ENCODE measurements around the gene HNRNPF.

Gene HNRNPF

GRCh38 chr10:43360086-43360485, 48.9 kb downstream of the HNRNPF start:
- Mint-ChIP-seq H3K27me3 (no peaks in the 10 kb centered on the region), H3K4me1 (ENCODE audit: low read depth) (peaks cover 34% of the 10 kb centered on the region), H3K4me3 (peak overlapping the region; percentile 99), H3K27ac (peak overlapping the region; percentile 93), H3K36me3 (peaks cover 5% of the 10 kb centered on the region), H3K9me3 (ENCODE audit: low read depth) (no peaks in the 10 kb centered on the region)

- Mint-ChIP-seq H3K36me3 (peaks cover 5% of the 10 kb centered on the region), H3K27ac (peak overlapping the region; percentile 34), H3K4me1 (ENCODE audit: low read depth) (peaks cover 17% of the 10 kb centered on the region), H3K9me3 (ENCODE audit: low read depth) (no peaks in the 10 kb centered on the region), H3K4me3 (no peak overlapping the region), H3K27me3 (no peaks in the 10 kb centered on the region)
These were observed 53.1 kb downstream of the HNRNPF start for GRCh38 chr10:43355749-43356371.

DNA sequence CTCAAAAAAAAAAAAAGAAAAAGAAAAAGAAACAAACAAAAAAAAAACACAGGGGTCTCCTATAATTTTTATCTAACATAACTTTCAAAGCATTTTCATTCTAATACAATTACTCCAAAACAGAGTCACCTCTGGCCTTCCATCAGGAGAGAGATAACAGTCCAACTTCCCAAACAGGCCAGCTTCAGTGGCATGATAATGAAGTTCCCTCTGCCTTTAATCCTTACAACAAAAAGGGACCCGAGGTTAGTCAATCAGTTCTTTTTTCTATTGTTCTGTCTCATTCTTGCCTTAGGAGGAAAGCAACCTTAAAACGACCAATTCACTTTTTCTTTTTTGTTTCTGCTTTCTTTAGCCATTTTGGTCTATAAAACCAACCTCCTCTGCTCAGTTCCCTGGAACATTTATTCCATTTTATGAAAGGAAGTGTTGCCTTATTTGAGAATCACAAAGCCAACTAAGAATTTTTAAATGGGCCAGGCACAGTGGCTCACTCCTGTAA, 54.1 kb downstream of the HNRNPF start:
- peaks cover under 1% of the 10 kb centered on the region for H3K36me3 Mint-ChIP-seq
- H3K27me3 Mint-ChIP-seq: no peaks in the 10 kb centered on the region
- no peaks in the 10 kb centered on the region for H3K9me3 Mint-ChIP-seq (ENCODE audit: low read depth)
- H3K4me3 Mint-ChIP-seq: no peak overlapping the region
- peaks cover 13% of the 10 kb centered on the region for H3K4me1 Mint-ChIP-seq (ENCODE audit: low read depth)
- no peak overlapping the region for H3K27ac Mint-ChIP-seq

DNA sequence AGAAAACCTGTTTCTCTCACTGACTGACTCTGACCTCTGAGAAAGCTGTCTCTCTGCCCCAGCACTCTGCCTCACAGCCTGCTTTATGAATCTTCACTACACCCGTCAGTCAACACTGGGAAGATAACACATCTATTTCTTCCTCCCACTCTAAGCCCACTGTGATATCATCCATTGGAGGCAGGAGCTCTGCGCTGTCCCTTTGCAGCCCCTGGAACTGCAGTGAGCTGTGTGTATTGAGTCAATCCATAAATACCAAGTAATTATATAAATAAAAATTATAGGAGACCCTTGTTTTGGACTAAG, 54.7 kb downstream of the HNRNPF start:
- no peaks in the 10 kb centered on the region for H3K9me3 Mint-ChIP-seq (ENCODE audit: low read depth)
- peaks cover 12% of the 10 kb centered on the region for H3K4me1 Mint-ChIP-seq (ENCODE audit: low read depth)
- H3K4me3 Mint-ChIP-seq: no peak overlapping the region
- no peak overlapping the region for H3K27ac Mint-ChIP-seq
- no peaks in the 10 kb centered on the region for H3K36me3 Mint-ChIP-seq
- H3K27me3 Mint-ChIP-seq: no peaks in the 10 kb centered on the region

DNA sequence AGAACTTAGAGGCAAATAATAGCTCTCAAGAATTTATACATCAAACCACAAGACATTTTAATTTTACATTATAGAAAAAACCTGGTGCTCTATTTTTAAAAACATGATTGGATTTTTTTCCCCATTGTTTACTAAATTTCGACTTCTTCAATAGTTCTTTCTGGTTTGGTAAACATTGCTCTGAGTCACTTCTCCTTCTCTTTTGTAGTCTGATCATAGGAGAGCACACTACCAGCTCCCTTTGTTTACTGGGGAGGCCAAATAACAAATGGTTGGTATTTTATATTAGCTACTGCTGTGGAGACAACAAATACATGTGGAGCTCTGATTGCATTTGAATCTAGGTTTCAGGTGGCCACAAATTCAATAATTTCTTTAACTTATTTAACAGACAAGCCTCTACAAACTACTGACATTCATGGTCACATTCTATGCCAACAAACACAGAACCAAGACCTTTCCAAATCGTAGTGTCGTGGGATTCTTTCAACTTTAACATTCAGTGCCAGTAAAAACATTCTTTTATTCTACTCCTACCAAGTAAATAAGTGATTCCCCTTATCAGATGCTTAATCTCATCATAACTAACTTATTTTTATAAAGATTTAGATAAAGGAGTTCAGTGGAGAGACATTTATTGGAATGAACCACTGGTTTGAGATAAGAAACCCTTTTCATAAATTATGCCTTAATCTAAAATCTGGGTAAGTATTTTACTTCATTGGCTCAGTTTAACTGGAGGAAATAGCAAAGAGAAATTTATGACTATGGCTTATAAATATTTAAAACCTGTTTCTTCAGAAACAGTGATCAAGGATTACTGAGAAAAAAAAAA, 55.3 kb downstream of the HNRNPF start:
- H3K4me1 Mint-ChIP-seq (ENCODE audit: low read depth): peaks cover 13% of the 10 kb centered on the region
- no peaks in the 10 kb centered on the region for H3K36me3 Mint-ChIP-seq
- no peak overlapping the region for H3K4me3 Mint-ChIP-seq
- H3K27ac Mint-ChIP-seq: no peak overlapping the region
- no peaks in the 10 kb centered on the region for H3K9me3 Mint-ChIP-seq (ENCODE audit: low read depth)
- H3K27me3 Mint-ChIP-seq: peaks cover under 1% of the 10 kb centered on the region

DNA sequence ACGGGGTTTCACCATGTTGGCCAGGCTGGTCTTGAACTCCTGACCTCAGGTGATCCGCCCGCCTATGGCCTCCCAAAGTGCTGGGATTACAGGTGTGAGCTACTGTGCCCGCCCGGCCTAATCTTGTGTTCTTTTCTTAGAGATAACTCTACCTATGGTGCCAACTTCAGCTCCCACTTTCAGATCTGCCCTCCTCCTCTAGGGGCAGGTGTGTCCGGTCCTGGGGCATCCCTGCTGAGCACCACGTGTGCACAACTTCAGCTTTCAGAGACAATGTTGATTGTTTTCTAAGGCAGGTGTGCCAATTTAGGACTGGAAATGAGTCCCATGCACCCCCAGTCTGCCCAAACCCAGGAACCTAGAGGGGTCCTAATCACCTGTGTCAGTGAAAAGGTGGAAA, 56.0 kb downstream of the HNRNPF start:
- H3K9me3 Mint-ChIP-seq (ENCODE audit: low read depth): no peaks in the 10 kb centered on the region
- no peak overlapping the region for H3K4me3 Mint-ChIP-seq
- H3K4me1 Mint-ChIP-seq (ENCODE audit: low read depth): peaks cover 21% of the 10 kb centered on the region
- no peaks in the 10 kb centered on the region for H3K36me3 Mint-ChIP-seq
- no peak overlapping the region for H3K27ac Mint-ChIP-seq
- peaks cover 2% of the 10 kb centered on the region for H3K27me3 Mint-ChIP-seq

DNA sequence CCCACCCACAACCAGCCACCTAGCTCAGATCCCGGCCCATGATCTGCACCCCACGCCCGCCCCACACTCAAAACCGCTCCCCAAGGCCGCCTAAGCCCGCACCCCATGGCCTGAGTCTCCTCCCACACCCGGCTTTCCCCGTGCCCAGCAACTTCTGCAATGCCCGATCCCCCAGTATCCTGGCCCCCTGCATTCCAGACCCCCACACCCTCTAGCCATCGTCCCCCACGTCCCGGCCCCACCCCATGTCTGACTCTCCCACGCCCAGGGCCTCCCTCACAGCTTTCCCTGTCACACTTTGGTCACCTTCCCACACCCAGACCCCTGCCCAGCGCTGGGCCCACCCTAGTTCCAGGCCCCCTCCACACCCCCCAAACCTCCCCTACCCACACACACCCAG, 57.7 kb downstream of the HNRNPF start:
- peaks cover 22% of the 10 kb centered on the region for H3K4me1 Mint-ChIP-seq (ENCODE audit: low read depth)
- no peak overlapping the region for H3K4me3 Mint-ChIP-seq
- H3K36me3 Mint-ChIP-seq: no peaks in the 10 kb centered on the region
- H3K27ac Mint-ChIP-seq: no peak overlapping the region
- no peaks in the 10 kb centered on the region for H3K9me3 Mint-ChIP-seq (ENCODE audit: low read depth)
- peaks cover 2% of the 10 kb centered on the region for H3K27me3 Mint-ChIP-seq

- H3K4me1 Mint-ChIP-seq (ENCODE audit: low read depth): peaks cover 16% of the 10 kb centered on the region
- no peaks in the 10 kb centered on the region for H3K9me3 Mint-ChIP-seq (ENCODE audit: low read depth)
- no peaks in the 10 kb centered on the region for H3K36me3 Mint-ChIP-seq
- H3K27ac Mint-ChIP-seq: no peak overlapping the region
- H3K4me3 Mint-ChIP-seq: peak overlapping the region; percentile 32
- H3K27me3 Mint-ChIP-seq: peaks cover 2% of the 10 kb centered on the region
These were observed 58.3 kb downstream of the HNRNPF start for GRCh38 chr10:43350686-43351085.

GRCh38 chr10:43350156-43350555, 58.8 kb downstream of the HNRNPF start:
- Mint-ChIP-seq H3K4me3 (no peak overlapping the region), H3K4me1 (ENCODE audit: low read depth) (peaks cover 15% of the 10 kb centered on the region), H3K27me3 (peaks cover 2% of the 10 kb centered on the region), H3K27ac (no peak overlapping the region), H3K36me3 (no peaks in the 10 kb centered on the region), H3K9me3 (ENCODE audit: low read depth) (no peaks in the 10 kb centered on the region)

- no peak overlapping the region for H3K4me3 Mint-ChIP-seq
- H3K27me3 Mint-ChIP-seq: peaks cover 2% of the 10 kb centered on the region
- H3K9me3 Mint-ChIP-seq (ENCODE audit: low read depth): no peaks in the 10 kb centered on the region
- H3K4me1 Mint-ChIP-seq (ENCODE audit: low read depth): peaks cover 13% of the 10 kb centered on the region
- no peaks in the 10 kb centered on the region for H3K36me3 Mint-ChIP-seq
- H3K27ac Mint-ChIP-seq: no peak overlapping the region
These were observed 60.3 kb downstream of the HNRNPF start for GRCh38 chr10:43348511-43349312.

GRCh38 chr10:43347997-43348396, 61.0 kb downstream of the HNRNPF start:
- Mint-ChIP-seq H3K27ac (no peak overlapping the region), H3K9me3 (ENCODE audit: low read depth) (no peaks in the 10 kb centered on the region), H3K4me1 (ENCODE audit: low read depth) (peaks cover 13% of the 10 kb centered on the region), H3K27me3 (peaks cover 2% of the 10 kb centered on the region), H3K36me3 (no peaks in the 10 kb centered on the region), H3K4me3 (no peak overlapping the region)

- Mint-ChIP-seq H3K4me1 (ENCODE audit: low read depth) (peaks cover 10% of the 10 kb centered on the region), H3K36me3 (no peaks in the 10 kb centered on the region), H3K27me3 (peaks cover 2% of the 10 kb centered on the region), H3K4me3 (no peak overlapping the region), H3K9me3 (ENCODE audit: low read depth) (no peaks in the 10 kb centered on the region), H3K27ac (no peak overlapping the region)
These were observed 64.9 kb downstream of the HNRNPF start for GRCh38 chr10:43344051-43344450.

GRCh38 chr10:43343126-43343525, 65.9 kb downstream of the HNRNPF start:
- no peak overlapping the region for H3K27ac Mint-ChIP-seq

GRCh38 chr10:43342279-43343125, 66.5 kb downstream of the HNRNPF start:
- H3K27me3 Mint-ChIP-seq: peaks cover 2% of the 10 kb centered on the region
- no peak overlapping the region for H3K27ac Mint-ChIP-seq

More at GRCh38 chr10:43343126-43343525, 65.9 kb downstream of the HNRNPF start:
- no peak overlapping the region for H3K4me3 Mint-ChIP-seq
- H3K4me1 Mint-ChIP-seq (ENCODE audit: low read depth): peaks cover 3% of the 10 kb centered on the region
- peaks cover under 1% of the 10 kb centered on the region for H3K27me3 Mint-ChIP-seq
- no peaks in the 10 kb centered on the region for H3K36me3 Mint-ChIP-seq
- H3K9me3 Mint-ChIP-seq (ENCODE audit: low read depth): no peaks in the 10 kb centered on the region

More at GRCh38 chr10:43342279-43343125, 66.5 kb downstream of the HNRNPF start:
- Mint-ChIP-seq H3K4me1 (ENCODE audit: low read depth) (no peaks in the 10 kb centered on the region), H3K9me3 (ENCODE audit: low read depth) (no peaks in the 10 kb centered on the region), H3K36me3 (no peaks in the 10 kb centered on the region), H3K4me3 (no peak overlapping the region)
